Hypothalamus (tissue), 51 donors: Measurements from ENCODE around the gene ZNG1B.
"Not testable (repeated sequence)": the region's sequence is repeated elsewhere in the genome, so short reads cannot be mapped to it uniquely, and the experiment has no call there.

Experiments used
- DNase-seq, 51 donors: peaks; one replicate each; lab custom pipeline; 2025; lab: John Stamatoyannopoulos, UW

ZNG1B gene

DNA sequence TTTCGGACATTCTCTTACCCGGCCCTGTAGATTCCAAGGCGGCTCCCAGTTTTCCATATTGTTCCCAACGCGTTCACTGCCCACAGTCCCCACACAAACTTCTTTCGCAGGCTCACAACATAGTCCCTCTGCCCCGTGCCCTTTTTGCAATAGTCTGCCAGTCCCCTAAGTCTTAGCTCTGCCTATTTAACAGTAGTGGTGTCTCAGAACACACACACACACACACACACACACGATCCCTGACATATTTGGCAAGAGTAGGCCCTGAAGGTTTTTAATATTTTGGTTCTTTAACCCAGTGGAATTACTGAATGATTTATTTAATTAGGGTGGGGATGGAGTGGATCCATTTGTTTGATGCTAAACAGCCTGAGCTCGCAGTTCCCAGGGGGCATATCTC, 105.0 kb downstream of the ZNG1B start:
- not testable (repeated sequence) for DNase-seq
